ENCODE measurements around the gene SPEN. TPM values are rescaled to one million over a fixed set of nuclear protein-coding genes. Genes with fewer than 3 reads are reported as not detected.

Gene SPEN, protein sequence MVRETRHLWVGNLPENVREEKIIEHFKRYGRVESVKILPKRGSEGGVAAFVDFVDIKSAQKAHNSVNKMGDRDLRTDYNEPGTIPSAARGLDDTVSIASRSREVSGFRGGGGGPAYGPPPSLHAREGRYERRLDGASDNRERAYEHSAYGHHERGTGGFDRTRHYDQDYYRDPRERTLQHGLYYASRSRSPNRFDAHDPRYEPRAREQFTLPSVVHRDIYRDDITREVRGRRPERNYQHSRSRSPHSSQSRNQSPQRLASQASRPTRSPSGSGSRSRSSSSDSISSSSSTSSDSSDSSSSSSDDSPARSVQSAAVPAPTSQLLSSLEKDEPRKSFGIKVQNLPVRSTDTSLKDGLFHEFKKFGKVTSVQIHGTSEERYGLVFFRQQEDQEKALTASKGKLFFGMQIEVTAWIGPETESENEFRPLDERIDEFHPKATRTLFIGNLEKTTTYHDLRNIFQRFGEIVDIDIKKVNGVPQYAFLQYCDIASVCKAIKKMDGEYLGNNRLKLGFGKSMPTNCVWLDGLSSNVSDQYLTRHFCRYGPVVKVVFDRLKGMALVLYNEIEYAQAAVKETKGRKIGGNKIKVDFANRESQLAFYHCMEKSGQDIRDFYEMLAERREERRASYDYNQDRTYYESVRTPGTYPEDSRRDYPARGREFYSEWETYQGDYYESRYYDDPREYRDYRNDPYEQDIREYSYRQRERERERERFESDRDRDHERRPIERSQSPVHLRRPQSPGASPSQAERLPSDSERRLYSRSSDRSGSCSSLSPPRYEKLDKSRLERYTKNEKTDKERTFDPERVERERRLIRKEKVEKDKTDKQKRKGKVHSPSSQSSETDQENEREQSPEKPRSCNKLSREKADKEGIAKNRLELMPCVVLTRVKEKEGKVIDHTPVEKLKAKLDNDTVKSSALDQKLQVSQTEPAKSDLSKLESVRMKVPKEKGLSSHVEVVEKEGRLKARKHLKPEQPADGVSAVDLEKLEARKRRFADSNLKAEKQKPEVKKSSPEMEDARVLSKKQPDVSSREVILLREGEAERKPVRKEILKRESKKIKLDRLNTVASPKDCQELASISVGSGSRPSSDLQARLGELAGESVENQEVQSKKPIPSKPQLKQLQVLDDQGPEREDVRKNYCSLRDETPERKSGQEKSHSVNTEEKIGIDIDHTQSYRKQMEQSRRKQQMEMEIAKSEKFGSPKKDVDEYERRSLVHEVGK (N-terminal part only)
- total RNA-seq = 10 to 100 TPM; 40.7 to 97.0 (median 57.3) TPM

DNA sequence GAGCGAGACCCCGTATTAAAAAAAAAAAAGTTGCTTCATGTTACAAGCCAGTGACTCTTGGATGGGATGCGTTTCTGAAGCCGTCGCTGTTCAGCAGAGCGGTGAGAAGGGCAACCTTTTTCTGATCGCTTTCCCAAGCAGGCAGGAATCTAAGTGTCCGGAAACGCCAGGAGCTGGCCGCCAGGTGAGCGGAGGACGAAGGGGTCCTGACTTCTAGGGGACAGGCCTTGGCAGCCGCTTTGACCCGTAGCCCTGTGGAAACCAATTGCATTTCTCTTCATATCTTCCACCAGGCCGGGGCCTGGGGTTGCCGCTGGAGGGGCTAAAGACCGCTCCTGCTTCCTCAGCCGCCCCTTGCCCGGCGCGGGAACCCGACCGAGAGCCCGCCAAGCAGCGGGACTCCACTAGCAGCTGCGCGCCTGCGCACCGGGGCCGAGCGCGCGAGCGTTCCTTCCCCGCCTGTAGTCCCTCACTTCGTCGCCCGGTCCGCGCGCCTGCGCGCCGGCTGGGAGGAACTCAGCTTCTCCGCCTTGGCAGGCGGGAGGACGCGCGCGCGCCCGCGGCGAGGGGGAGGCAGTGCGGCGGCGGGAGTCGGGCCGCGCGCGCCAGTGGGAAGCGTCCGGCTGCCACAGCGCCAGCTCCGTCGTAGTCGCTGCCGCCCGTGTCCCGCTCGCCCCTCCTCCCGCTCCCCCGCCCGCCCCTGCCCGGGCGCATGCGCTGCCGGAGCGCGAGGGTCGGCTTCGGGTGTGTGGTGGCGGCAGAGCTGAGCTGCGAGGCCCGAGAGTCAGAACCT, at the start of gene SPEN:
Gene SPEN (plus strand): TSS at position 608 of the 793 bp plus-strand sequence. CDS start 361 bp downstream, outside the sequence.
- peak; percentile 97 to 98 for DNase-seq
- H3K4me3 ChIP-seq (replicated peaks in 1 of 3) = peak within 1 kb of the TSS; percentile 42 to 68 (median 67)
- WGBS, 2 donors = 0 to 1% methylated on average over 25 to 27 of the region's 86 CpGs
- no peaks in the 10 kb centered on the region for H3K27me3 ChIP-seq
- peak in 1 of 2 donors; percentile 84 for TF ChIP-seq POLR2A (IDR thresholded peaks at IDR 0.05)
- TF ChIP-seq, protein P1, sequence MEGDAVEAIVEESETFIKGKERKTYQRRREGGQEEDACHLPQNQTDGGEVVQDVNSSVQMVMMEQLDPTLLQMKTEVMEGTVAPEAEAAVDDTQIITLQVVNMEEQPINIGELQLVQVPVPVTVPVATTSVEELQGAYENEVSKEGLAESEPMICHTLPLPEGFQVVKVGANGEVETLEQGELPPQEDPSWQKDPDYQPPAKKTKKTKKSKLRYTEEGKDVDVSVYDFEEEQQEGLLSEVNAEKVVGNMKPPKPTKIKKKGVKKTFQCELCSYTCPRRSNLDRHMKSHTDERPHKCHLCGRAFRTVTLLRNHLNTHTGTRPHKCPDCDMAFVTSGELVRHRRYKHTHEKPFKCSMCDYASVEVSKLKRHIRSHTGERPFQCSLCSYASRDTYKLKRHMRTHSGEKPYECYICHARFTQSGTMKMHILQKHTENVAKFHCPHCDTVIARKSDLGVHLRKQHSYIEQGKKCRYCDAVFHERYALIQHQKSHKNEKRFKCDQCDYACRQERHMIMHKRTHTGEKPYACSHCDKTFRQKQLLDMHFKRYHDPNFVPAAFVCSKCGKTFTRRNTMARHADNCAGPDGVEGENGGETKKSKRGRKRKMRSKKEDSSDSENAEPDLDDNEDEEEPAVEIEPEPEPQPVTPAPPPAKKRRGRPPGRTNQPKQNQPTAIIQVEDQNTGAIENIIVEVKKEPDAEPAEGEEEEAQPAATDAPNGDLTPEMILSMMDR (IDR thresholded peaks at IDR 0.05) = peak in 4 of 6 experiments; percentile 13 to 46 (median 28)
- intact Hi-C loops (cut with DNase I) = loop anchor here (10.0 kb wide), 1 partner anchor 48 kb away; no protein-coding TSS in a partner anchor
- H3K36me3 ChIP-seq = no peaks in the 10 kb centered on the region
- H3K4me1 ChIP-seq = peaks cover 41 to 44% of the 10 kb centered on the region in 2 donors
- H3K27ac ChIP-seq = peak within 1 kb of the TSS; percentile 90 to 97 (median 97)
- H3K9me3 ChIP-seq = no peaks in the 10 kb centered on the region

DNA sequence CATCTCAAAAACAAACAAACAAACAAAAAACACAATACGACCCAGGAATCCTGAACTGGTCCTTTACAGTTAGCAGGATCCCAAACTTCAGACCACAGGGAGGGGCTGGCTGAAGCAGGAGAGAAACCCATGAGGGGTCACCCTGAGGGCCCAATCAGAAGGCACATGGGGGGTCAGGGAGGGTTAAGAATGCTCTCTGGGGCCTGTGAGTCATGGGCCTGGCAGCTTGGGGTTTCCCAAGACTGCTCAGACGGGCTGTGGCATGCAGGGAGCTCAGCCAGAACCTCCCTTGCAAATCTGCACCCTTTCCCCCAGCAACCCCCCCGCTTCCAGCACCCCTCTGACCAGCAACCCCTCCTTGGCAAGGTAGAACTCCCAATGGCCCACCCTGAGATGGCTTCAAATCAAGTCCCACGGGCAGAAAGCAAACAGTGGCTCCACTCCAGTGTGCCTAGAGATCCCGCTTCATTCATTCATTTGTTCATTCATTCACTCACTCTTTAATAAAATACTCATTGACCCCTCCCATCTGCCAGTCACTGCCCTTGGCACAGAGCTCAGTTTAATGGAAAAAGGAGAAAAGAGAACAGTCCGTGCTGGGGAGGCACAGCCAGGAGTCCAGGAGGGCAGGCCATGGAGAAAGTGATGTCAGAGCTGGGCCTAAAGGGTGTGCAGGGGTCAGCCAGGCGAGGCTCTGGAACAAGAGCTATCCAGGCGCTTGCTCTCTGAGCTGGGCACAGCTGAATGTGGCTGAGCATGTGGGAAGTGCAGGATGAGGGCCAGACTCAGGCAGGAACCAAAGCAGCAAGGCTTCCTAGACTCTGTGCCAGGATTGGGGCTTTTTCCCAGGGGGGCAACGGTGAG, 48.3 kb upstream of the SPEN start:
- Histone ChIP-seq H3K27ac (peak overlapping the region; percentile 32 to 90 (median 73)), H3K4me3 (replicated peaks in 1 of 3) (no peak overlapping the region), H3K4me1 (peaks cover 25 to 52% of the 10 kb centered on the region in 2 donors), H3K36me3 (no peaks in the 10 kb centered on the region), H3K27me3 (no peaks in the 10 kb centered on the region), H3K9me3 (no peaks in the 10 kb centered on the region)
- WGBS, 2 donors = 23 to 33% methylated on average over 8 to 9 of the region's 9 CpGs
- peak; percentile 84 to 85 for DNase-seq
- TF ChIP-seq POLR2A (IDR thresholded peaks at IDR 0.05) = no peak
- TF ChIP-seq, protein P1 (IDR thresholded peaks at IDR 0.05) = no peak
- intact Hi-C loops (cut with DNase I) = loop anchor here (10.0 kb wide), 1 partner anchor 256 kb away; no protein-coding TSS in a partner anchor

DNA sequence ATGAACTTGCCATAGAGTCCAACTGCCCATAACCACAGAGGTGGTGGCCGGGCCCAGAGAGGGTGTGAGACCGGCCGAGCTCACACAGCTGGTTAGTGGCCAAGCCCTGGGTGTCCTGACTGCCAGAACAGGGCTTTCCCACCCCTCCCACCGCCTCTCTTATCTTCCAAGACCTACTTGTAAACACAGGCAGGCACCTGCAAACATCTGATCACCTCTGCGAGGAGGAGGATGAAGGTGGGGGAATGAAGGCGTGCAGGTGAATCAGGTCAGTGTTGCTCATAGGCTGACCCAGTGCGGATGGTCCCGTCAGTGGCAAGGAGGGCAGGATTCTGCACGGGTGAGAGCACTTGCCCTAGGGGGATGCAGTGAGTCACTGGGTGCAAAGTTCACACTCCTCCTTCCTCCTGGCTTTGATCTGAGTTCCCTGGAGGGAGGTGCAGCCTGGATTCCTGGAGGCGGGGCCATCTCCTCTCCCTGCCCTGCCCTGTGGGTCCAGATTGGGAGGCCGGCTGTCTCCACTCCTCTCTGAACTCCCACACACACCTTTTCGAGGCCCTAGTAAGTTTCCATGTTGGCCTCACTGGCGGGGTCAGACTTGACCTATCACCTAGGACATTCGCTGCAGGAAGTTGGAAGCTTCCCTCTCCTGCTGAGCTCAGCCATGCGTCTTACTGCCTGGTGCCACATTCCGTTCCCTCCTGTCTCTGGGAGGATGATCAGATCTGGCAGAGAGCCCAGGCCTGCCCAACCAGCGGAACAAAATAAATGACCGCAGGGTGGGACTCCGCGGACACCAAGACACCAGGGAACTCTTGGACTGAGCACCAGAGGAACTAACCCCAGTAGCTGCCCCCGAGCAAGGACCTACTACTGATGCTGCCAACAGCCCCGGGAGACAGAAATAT, 47.3 kb upstream of the SPEN start:
- WGBS, 2 donors = 33% methylated on average over 21 to 22 of the region's 22 CpGs
- no peak for TF ChIP-seq POLR2A (IDR thresholded peaks at IDR 0.05)
- TF ChIP-seq, protein P1 (IDR thresholded peaks at IDR 0.05) = no peak
- Histone ChIP-seq H3K4me1 (peaks cover 25 to 52% of the 10 kb centered on the region in 2 donors), H3K4me3 (replicated peaks in 1 of 3) (no peak overlapping the region), H3K9me3 (no peaks in the 10 kb centered on the region), H3K36me3 (no peaks in the 10 kb centered on the region), H3K27me3 (no peaks in the 10 kb centered on the region), H3K27ac (peak overlapping the region; percentile 32 to 90 (median 73))
- peak; percentile 82 for DNase-seq
- intact Hi-C loops (cut with DNase I) = loop anchor here (10.0 kb wide), 1 partner anchor 255 kb away; no protein-coding TSS in a partner anchor
